ENCODE results near the gene MRC1.

The MRC1 gene

DNA sequence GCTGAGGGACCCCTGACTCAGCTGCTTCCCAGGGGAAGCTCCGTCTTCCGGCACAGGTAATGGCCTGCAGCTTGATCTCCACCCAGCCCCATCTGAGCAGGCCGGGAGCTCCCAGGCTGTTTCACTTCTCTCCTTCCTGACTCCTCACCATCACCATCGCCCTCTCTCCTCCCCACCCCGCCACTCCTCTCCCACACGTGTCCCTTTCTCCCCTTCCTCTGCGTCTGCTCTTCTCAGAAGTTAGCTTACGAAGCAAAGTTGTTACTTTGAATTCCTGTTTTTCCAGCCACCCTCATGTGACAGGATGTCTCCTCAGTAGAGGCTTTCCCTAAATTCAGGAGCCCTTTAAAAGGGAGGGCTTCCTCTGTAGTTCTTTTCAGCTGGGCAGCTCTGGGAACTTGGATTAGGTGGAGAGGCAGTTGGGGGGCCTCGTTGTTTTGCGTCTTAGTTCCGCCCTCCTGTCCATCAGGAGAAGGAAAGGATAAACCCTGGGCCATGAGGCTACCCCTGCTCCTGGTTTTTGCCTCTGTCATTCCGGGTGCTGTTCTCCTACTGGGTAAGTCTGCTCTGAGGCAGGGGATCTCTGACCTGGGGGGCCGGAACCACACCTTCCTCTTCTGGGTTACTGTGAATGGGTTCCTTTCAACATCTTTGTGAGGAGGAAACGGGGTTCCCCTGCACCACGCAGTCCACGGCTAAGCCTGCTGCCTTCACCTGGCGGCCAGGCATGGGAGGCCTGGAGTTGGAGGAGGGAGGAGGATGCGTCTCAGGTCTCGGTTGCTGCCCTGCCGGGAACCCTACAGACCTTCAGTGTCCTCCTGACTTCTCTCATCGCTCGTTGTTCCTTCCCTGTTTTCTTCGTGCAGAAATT lies at the start of gene MRC1:
MRC1 (plus strand) TSS at position 378 of the 871 bp plus-strand sequence; CDS start at position 496, 118 bp downstream.
- H3K4me3 ChIP-seq (ENCODE audit: low read depth, low read length): no peak within 1 kb of the TSS
- no peak for DNase-seq (ENCODE audit: low read depth)
- TF ChIP-seq, protein P1, sequence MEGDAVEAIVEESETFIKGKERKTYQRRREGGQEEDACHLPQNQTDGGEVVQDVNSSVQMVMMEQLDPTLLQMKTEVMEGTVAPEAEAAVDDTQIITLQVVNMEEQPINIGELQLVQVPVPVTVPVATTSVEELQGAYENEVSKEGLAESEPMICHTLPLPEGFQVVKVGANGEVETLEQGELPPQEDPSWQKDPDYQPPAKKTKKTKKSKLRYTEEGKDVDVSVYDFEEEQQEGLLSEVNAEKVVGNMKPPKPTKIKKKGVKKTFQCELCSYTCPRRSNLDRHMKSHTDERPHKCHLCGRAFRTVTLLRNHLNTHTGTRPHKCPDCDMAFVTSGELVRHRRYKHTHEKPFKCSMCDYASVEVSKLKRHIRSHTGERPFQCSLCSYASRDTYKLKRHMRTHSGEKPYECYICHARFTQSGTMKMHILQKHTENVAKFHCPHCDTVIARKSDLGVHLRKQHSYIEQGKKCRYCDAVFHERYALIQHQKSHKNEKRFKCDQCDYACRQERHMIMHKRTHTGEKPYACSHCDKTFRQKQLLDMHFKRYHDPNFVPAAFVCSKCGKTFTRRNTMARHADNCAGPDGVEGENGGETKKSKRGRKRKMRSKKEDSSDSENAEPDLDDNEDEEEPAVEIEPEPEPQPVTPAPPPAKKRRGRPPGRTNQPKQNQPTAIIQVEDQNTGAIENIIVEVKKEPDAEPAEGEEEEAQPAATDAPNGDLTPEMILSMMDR (IDR thresholded peaks at IDR 0.05; ENCODE audit: low read depth, low read length): no peak
- TF ChIP-seq POLR2A (IDR thresholded peaks at IDR 0.05; ENCODE audit: extremely low read depth, insufficient read length): no peak
- no peak for TF ChIP-seq MYC (IDR thresholded peaks at IDR 0.05; ENCODE audit: low read depth, low read length)
- TF ChIP-seq, protein P2, sequence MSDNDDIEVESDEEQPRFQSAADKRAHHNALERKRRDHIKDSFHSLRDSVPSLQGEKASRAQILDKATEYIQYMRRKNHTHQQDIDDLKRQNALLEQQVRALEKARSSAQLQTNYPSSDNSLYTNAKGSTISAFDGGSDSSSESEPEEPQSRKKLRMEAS (IDR thresholded peaks at IDR 0.05; ENCODE audit: low read depth, low read length): no peak

DNA sequence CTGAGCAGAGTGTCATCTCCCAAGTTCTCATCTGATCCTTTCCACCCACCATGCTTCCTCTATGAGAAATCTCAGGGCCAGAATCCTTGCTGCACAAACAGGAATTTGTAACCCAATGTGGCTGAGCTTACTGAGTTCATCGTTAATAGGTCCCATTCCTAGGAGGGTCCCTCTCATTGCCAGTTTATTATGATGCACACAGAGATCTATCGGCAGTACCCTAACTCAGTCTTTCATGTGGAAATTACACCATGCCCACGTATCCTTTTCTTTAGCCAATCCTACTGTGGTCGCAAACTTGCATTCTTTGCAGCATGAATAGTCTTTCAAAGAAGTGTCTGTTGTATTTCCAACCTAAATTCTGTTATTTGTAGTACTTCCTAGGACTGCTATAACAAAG lies 45.0 kb upstream of the MRC1 start:
- no peak for DNase-seq (ENCODE audit: low read depth)
- TF ChIP-seq, protein P1 (IDR thresholded peaks at IDR 0.05; ENCODE audit: low read depth, low read length): no peak
- TF ChIP-seq, protein P2 (IDR thresholded peaks at IDR 0.05; ENCODE audit: low read depth, low read length): no peak
- TF ChIP-seq POLR2A (IDR thresholded peaks at IDR 0.05; ENCODE audit: extremely low read depth, insufficient read length): no peak
- TF ChIP-seq MYC (IDR thresholded peaks at IDR 0.05; ENCODE audit: low read depth, low read length): no peak
- H3K4me3 ChIP-seq (ENCODE audit: low read depth, low read length): no peak overlapping the region

DNA sequence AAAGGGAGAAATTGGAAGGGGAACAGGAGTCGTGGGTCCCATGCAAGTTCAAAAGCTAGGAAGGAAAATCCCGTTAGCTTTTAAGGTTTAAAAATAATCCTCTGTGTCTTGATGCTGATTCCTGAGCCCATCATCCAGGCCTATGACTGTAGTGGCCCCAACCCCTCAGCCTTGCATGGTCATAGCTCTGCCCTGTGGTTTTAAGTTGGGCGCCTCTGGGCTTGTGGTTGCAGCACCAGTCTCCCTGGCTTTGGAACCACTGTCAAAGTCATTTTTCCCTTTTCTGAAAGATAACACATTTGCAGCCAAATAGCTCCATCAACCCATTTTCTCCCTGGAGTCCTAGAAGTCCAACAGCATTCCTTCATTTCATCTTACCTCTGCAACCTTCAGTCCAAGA lies 43.5 kb upstream of the MRC1 start:
- no peak overlapping the region for H3K4me3 ChIP-seq (ENCODE audit: low read depth, low read length)
- DNase-seq (ENCODE audit: low read depth): no peak
- TF ChIP-seq POLR2A (IDR thresholded peaks at IDR 0.05; ENCODE audit: extremely low read depth, insufficient read length) (no peak), MYC (IDR thresholded peaks at IDR 0.05; ENCODE audit: low read depth, low read length) (no peak)
- TF ChIP-seq, protein P2 (IDR thresholded peaks at IDR 0.05; ENCODE audit: low read depth, low read length): no peak
- TF ChIP-seq, protein P1 (IDR thresholded peaks at IDR 0.05; ENCODE audit: low read depth, low read length): no peak

DNA sequence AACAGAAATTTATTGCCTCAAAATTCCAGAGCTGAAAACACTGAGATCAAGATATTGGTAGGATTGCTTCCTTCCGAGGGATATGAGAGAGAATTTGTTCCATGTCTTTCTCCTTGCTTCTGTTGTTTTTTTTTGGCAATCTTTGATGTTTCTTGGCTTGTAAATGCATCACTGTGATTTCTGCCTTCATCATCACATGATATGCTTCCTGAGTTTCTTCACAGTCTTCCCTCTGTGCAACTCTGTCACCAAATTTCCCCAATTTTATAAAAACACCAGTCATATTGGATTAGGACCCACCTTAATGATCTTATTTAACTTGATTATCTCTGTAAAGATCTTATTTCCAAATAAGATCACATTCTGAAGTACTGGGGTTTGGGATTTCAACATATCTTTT lies 42.4 kb upstream of the MRC1 start:
- no peak for DNase-seq (ENCODE audit: low read depth)
- no peak overlapping the region for H3K4me3 ChIP-seq (ENCODE audit: low read depth, low read length)
- TF ChIP-seq, protein P1 (IDR thresholded peaks at IDR 0.05; ENCODE audit: low read depth, low read length): no peak
- TF ChIP-seq, protein P2 (IDR thresholded peaks at IDR 0.05; ENCODE audit: low read depth, low read length): no peak
- TF ChIP-seq MYC (IDR thresholded peaks at IDR 0.05; ENCODE audit: low read depth, low read length) (no peak), POLR2A (IDR thresholded peaks at IDR 0.05; ENCODE audit: extremely low read depth, insufficient read length) (no peak)

DNA sequence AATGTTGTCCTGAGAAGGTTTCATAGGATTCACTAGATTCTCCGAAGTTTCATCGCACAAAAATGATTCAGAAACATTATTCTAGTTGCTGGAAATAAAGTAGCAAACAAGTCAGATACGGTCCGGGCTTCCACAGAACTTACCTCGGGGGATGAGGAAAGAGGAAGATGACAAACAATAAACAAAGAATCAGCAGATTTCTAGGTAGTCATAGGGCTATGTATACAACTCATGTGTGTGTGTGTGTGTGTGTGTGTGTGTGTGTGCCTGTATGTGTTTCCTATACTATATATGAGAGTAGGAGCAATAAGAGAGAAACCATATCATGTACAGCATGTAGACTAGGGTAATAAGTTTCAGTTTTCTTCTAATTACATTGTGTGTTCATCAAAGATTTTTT lies 40.7 kb upstream of the MRC1 start:
- no peak overlapping the region for H3K4me3 ChIP-seq (ENCODE audit: low read depth, low read length)
- TF ChIP-seq, protein P2 (IDR thresholded peaks at IDR 0.05; ENCODE audit: low read depth, low read length): no peak
- no peak for TF ChIP-seq POLR2A (IDR thresholded peaks at IDR 0.05; ENCODE audit: extremely low read depth, insufficient read length)
- DNase-seq (ENCODE audit: low read depth): no peak

DNA sequence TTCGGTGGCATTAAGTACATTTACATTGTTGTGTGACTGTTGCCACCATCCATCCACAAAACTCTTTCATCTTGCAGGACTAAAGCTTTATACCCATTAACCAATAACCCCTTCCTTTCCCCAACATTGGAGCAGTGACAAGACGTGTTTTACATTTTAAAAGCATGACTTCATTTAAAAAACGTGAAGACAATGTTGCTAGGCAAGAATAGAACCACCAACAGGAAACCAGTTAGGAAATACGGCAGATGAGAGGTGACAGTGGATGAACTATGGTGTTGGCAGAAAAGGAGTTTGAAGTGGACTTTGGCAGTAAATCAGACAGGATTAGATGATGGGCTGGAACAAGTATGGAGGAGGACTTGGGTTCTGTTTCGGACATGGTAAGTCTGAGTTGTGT lies 40.2 kb upstream of the MRC1 start:
- H3K4me3 ChIP-seq (ENCODE audit: low read depth, low read length): no peak overlapping the region
- TF ChIP-seq, protein P2 (IDR thresholded peaks at IDR 0.05; ENCODE audit: low read depth, low read length): no peak
- no peak for TF ChIP-seq MYC (IDR thresholded peaks at IDR 0.05; ENCODE audit: low read depth, low read length)
- no peak for TF ChIP-seq POLR2A (IDR thresholded peaks at IDR 0.05; ENCODE audit: extremely low read depth, insufficient read length)
- TF ChIP-seq, protein P1 (IDR thresholded peaks at IDR 0.05; ENCODE audit: low read depth, low read length): no peak
- no peak for DNase-seq (ENCODE audit: low read depth)

Measured in NB4 (cell line).